GM12878 (cell line): ENCODE measurements around the gene PAQR5. TPM values are rescaled to one million over a fixed set of nuclear protein-coding genes. Genes with fewer than 3 reads are reported as not detected.

Source experiments
- ATAC-seq: fragments of 200-7000 bp; cut with Tn5 transposase; 3 replicates; pipeline ENCODE4 v1.9.1; 2020; ENCODE audit warnings: mild to moderate bottlenecking, moderate library complexity
- BruUV-seq: library from RNA; stranded (reverse); fragments of 400-500 nt; replicated peaks from 2 replicates; lab custom pipeline; 2021; lab: Mats Ljungman, UMichigan
- CTCF ChIA-PET: fragments of 300-600 bp; sonication (Branson Sonifier 250); formaldehyde crosslinking; extraction: SDS; loops from one replicate; lab custom pipeline; 2021; ENCODE audit warnings: inconsistent platforms; lab: Yijun Ruan, JAX
- POLR2A ChIA-PET: fragments of 350-600 bp; formaldehyde crosslinking; extraction: SDS; loops from one replicate; lab custom pipeline; 2021; ENCODE audit warnings: inconsistent platforms; lab: Charles Lee
- RAD21 ChIA-PET: fragments of 300-600 bp; sonication (Branson Sonifier 250); formaldehyde crosslinking; loops from one replicate; lab custom pipeline; 2023; ENCODE audit warnings: antibody characterized with exemption; ENCODE audit not compliant: unreplicated experiment; lab: Charles Lee
- SMC1A ChIA-PET: fragments of 300-600 bp; sonication (Branson Sonifier 250); formaldehyde crosslinking; loops from one replicate; lab custom pipeline; 2023; ENCODE audit not compliant: unreplicated experiment, uncharacterized antibody; lab: Charles Lee
- DNase-seq: peaks from one replicate; pipeline ENCODE4 v3.0.0-alpha.2; 2011; ENCODE audit warnings: low read depth, low spot score
- FAIRE-seq: peaks from 3 replicates; lab custom pipeline; 2011; peaks lifted over from hg19 to GRCh38; lab: Jason Lieb, UNC
- H2AFZ ChIP-seq: 2 replicates; pipeline ENCODE4 v1.6.0; 2011; ENCODE audit warnings: low read depth, low read length, control low read depth; ENCODE audit not compliant: control insufficient read depth
- H3K27ac ChIP-seq: 2 replicates; pipeline ENCODE4 v1.5.1; 2011; ENCODE audit warnings: control low read depth; ENCODE audit not compliant: control insufficient read depth, insufficient read depth
- H3K27me3 ChIP-seq, 2 experiments: replicated peaks in 1 of 2; 2 replicates each; pipeline versions ENCODE4 v1.6.0 to v1.6.1; 2011; ENCODE audit warnings: low read length in 1 of 2; ENCODE audit not compliant: control insufficient read depth in 2 of 2, insufficient read depth in 2 of 2
- H3K36me3 ChIP-seq, 2 experiments: 2 replicates each; pipeline ENCODE4 v1.5.1; 2011; ENCODE audit warnings: low read length in 1 of 2; ENCODE audit not compliant: control insufficient read depth in 2 of 2, insufficient read depth in 2 of 2
- H3K4me1 ChIP-seq: 2 replicates; pipeline ENCODE4 v1.6.1; 2011; ENCODE audit warnings: mild to moderate bottlenecking, low read length, moderate library complexity, mixed read lengths; ENCODE audit not compliant: control insufficient read depth, insufficient read depth
- H3K4me2 ChIP-seq: 2 replicates; pipeline ENCODE4 v1.6.0; 2011; ENCODE audit warnings: control low read depth; ENCODE audit not compliant: control insufficient read depth, insufficient read depth
- H3K4me3 ChIP-seq: fragments of 200-600 bp; sonication (generic); 2 replicates; pipeline ENCODE4 v1.5.1; 2016
- H3K79me2 ChIP-seq: 2 replicates; pipeline ENCODE4 v1.6.0; 2011; ENCODE audit warnings: low read length; ENCODE audit not compliant: control insufficient read depth, insufficient read depth
- H3K9ac ChIP-seq: 2 replicates; pipeline ENCODE4 v1.8.0; 2011; ENCODE audit warnings: low read length, control low read depth, mixed read lengths; ENCODE audit not compliant: control insufficient read depth, insufficient read depth
- H3K9me3 ChIP-seq: replicated peaks from 3 replicates; pipeline ENCODE4 v1.5.1; 2011; ENCODE audit warnings: mild to moderate bottlenecking, low read length; ENCODE audit not compliant: control insufficient read depth, insufficient read depth
- H4K20me1 ChIP-seq: 2 replicates; pipeline ENCODE4 v1.6.0; 2011; ENCODE audit not compliant: control insufficient read depth, insufficient read depth
- ASH2L ChIP-seq: fragments of 300-600, 200-600 bp; sonication (generic); IDR thresholded peaks from 2 replicates; pipeline ENCODE4 v1.6.1; 2017; ENCODE audit warnings: low read depth, mild to moderate bottlenecking, borderline replicate concordance
- BRCA1 ChIP-seq: IDR thresholded peaks from 2 replicates; pipeline ENCODE4 v1.6.1; 2011; ENCODE audit warnings: low read depth, low read length, improper control_type of control experiment
- FOS ChIP-seq: IDR thresholded peaks from 3 replicates; pipeline ENCODE4 v1.6.1; 2011; ENCODE audit warnings: borderline replicate concordance; ENCODE audit not compliant: insufficient read length; ENCODE audit errors: extremely low read depth
- GABPA ChIP-seq: IDR thresholded peaks from 2 replicates; pipeline ENCODE4 v1.6.1; 2014; ENCODE audit warnings: antibody characterized with exemption, low read depth, mild to moderate bottlenecking, inconsistent platforms
- HCFC1 ChIP-seq: fragments of 150-350 bp; IDR thresholded peaks from 2 replicates; pipeline ENCODE4 v1.6.1; 2014; ENCODE audit warnings: low read length
- KDM1A ChIP-seq: fragments of 200-600 bp; sonication (generic); IDR thresholded peaks from 2 replicates; pipeline ENCODE4 v1.6.1; 2016; ENCODE audit warnings: borderline replicate concordance
- PAX8 ChIP-seq: fragments of 450-650 bp; IDR thresholded peaks from 2 replicates; pipeline ENCODE4 v1.6.1; 2017; ENCODE audit warnings: mild to moderate bottlenecking, moderate library complexity
- RCOR1 ChIP-seq: conservative IDR thresholded peaks from 2 replicates; pipeline ENCODE4 v1.6.1; 2012; ENCODE audit warnings: low read depth, low read length, improper control_type of control experiment
- SPI1 ChIP-seq: IDR thresholded peaks from 2 replicates; pipeline ENCODE4 v1.6.1; 2011; ENCODE audit warnings: low read depth, mild to moderate bottlenecking, low read length, moderate library complexity, borderline replicate concordance; ENCODE audit not compliant: insufficient read depth
- WGBS: methylation state at CpG from one replicate; pipeline ENCODE4 v1.1.6; 2016; ENCODE audit warnings: low lambda C conversion rate; ENCODE audit not compliant: insufficient replicate concordance, insufficient coverage; ENCODE audit errors: missing lambda C conversion rate; 5-methylcytosine and 5-hydroxymethylcytosine counted together
- in situ Hi-C: fragments of 300-500 bp; cut with MboI; formaldehyde crosslinking; loops from 9 replicates; pipeline ENCODE4 v1.14.3; 2018; ENCODE audit warnings: mixed read lengths
- intact Hi-C: fragments of 100-400 bp; cut with micrococcal nuclease; formaldehyde crosslinking; loops from one replicate; pipeline ENCODE4 v1.14.2; 2022; ENCODE audit not compliant: unreplicated experiment
- polyA plus RNA-seq, 11 experiments: library from polyadenylated mRNA; depleted of rRNA in 4 of 11; unstranded in 6 of 11; stranded (reverse) in 5 of 11; fragments of >200 nt; fragmentation: Nextera tagmentation in 4 of 11; fragmentation: Illumina TruSeq in 1 of 11; extraction: Ambion mirVana in 4 of 11; extraction: Trizol in 1 of 11; gene quantifications; 1 replicate in 1 of 11; 2 replicates in 10 of 11; pipeline versions ENCODE4 v1.2.1 to v1.2.3, GENCODE V29; 2011 to 2016; ENCODE audit warnings: inconsistent platforms in 2 of 11, missing spikeins in 2 of 11, low read depth in 1 of 11
- total RNA-seq, 4 experiments: library from RNA; depleted of rRNA in 3 of 4; stranded (reverse); fragments of >200 nt in 3 of 4; fragmentation: Illumina TruSeq in 1 of 4; extraction: Trizol in 1 of 4; gene quantifications; 2 replicates each; pipeline versions ENCODE4 v1.2.1 to v1.2.3, GENCODE V29; 2013 to 2021
- TF ChIP-seq, protein P1 (sequence below): IDR thresholded peaks from 2 replicates; pipeline ENCODE4 v1.6.1; 2012; ENCODE audit warnings: low read depth, low read length, improper control_type of control experiment

Gene PAQR5
- total and polyA plus RNA-seq, 10 of the 15 experiments (the other 5 are each of a cell fraction or from before 2014, with no cell fraction given), result 0.02 to 0.03 TPM; not detected in 8

DNA sequence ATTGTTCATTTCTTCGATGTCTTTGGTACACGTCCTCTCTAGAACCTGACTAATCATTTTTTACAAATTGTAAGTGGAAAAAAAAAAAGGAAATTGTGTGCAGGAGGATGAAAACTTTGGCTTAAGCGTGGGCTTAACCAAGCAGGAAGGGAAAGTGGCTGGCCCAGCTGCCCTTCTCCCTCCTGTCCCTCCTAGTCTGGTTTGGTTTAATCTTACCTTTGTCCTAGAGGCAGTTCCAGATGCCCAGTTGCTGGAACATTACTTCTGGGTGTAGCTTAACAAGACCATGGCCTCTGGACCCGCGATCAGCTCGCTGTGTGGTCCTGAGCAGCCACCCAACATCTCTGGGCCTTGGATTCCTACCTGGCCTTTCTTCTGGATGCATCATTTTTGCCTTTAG lies 15.4 kb downstream of the PAQR5 start:
- Histone ChIP-seq H3K4me3 (no peak overlapping the region), H3K4me1 (no peaks in the 10 kb centered on the region), H3K4me2 (no peak overlapping the region), H3K36me3 (no peaks in the 10 kb centered on the region), H3K27ac (no peak overlapping the region), H2AFZ (no peak overlapping the region)
- CTCF ChIA-PET, result no interaction called here
- DNase-seq, result no peak
- RAD21 ChIA-PET, result no interaction called here
- SMC1A ChIA-PET, result no interaction called here
- TF ChIP-seq, protein P1, sequence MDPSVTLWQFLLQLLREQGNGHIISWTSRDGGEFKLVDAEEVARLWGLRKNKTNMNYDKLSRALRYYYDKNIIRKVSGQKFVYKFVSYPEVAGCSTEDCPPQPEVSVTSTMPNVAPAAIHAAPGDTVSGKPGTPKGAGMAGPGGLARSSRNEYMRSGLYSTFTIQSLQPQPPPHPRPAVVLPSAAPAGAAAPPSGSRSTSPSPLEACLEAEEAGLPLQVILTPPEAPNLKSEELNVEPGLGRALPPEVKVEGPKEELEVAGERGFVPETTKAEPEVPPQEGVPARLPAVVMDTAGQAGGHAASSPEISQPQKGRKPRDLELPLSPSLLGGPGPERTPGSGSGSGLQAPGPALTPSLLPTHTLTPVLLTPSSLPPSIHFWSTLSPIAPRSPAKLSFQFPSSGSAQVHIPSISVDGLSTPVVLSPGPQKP, result no peak
- no peak for TF ChIP-seq RCOR1
- no peak for TF ChIP-seq ASH2L
- TF ChIP-seq GABPA, result no peak
- TF ChIP-seq PAX8, result no peak
- no peak for TF ChIP-seq KDM1A
- no peak for TF ChIP-seq BRCA1
- TF ChIP-seq HCFC1, result no peak
- no peak for TF ChIP-seq FOS
- no peak for TF ChIP-seq SPI1
- TF ChIP-seq, all 136 proteins: peak for 0
- in situ Hi-C loops, result no loop called here
- no peaks in the 10 kb centered on the region for H3K79me2 ChIP-seq
- no peaks in the 10 kb centered on the region for H3K9me3 ChIP-seq
- WGBS, result 45% methylated on average over 6 of the region's 6 CpGs
- ATAC-seq, result no peak
- no TSS peak for BruUV-seq
- H4K20me1 ChIP-seq, result no peaks in the 10 kb centered on the region
- no peak for FAIRE-seq
- no peak overlapping the region for H3K9ac ChIP-seq
- peaks cover 0 to 2% of the 10 kb centered on the region in 2 experiments; a peak in 1 of 4 replicates for H3K27me3 ChIP-seq
- POLR2A ChIA-PET, result no interaction called here
- intact Hi-C loops, result no loop called here
